Measurements from ENCODE around the gene PET100.

- TF ChIP-seq EZH2 (IDR thresholded peaks at IDR 0.05; ENCODE audit: borderline replicate concordance, low read length) (no peak), CTCF (IDR thresholded peaks at IDR 0.05; ENCODE audit: low read length) (no peak)
These were observed 50.4 kb downstream of the PET100 start for GRCh38 chr19:7679771-7680605.

Measured in OCI-LY1 (cell line).